ENCODE results near the gene DAD1.
A peak's percentile ranks its signal among the peaks of the same experiment; 100 is the strongest.

The DAD1 gene

GRCh38 chr14:22540811-22541360 lies 48.1 kb downstream of the DAD1 start:
- ChIA-PET CTCF (interaction anchor here (1.2 to 2.2 kb wide), 3 partner anchors 12 to 321 kb away, joined by 3 to 30 read pairs (median 4); no protein-coding TSS in a partner anchor), POLR2A (interaction anchor here (1.2 kb wide), 1 partner anchor 12 kb away, joined by 3 read pairs; no protein-coding TSS in a partner anchor)
- Histone ChIP-seq H3K36me3 (ENCODE audit: control insufficient read depth in 2 of 2, insufficient read depth in 1 of 2, low read length in 2 of 2) (no peaks in the 10 kb centered on the region), H3K27ac (ENCODE audit: extremely low read depth, low read depth, low read length) (no peak overlapping the region), H3K4me1 (ENCODE audit: control insufficient read depth, insufficient read depth, low read length) (0 out of 2 replicates have a peak, but pooled peaks cover 2% of the 10 kb centered on the region), H3K4me3 (ENCODE audit: low read depth, low read length) (no peak overlapping the region), H3K9me3 (ENCODE audit: control insufficient read depth, insufficient read depth, low read depth, low read length) (no peaks in the 10 kb centered on the region)
- TF ChIP-seq ZNF366 (tag by site-specific recombination; conservative IDR thresholded peaks at IDR 0.05) (peak; percentile 50), ZNF776 (tag by site-specific recombination; IDR thresholded peaks at IDR 0.05; ENCODE audit: borderline replicate concordance) (no peak)

DNA sequence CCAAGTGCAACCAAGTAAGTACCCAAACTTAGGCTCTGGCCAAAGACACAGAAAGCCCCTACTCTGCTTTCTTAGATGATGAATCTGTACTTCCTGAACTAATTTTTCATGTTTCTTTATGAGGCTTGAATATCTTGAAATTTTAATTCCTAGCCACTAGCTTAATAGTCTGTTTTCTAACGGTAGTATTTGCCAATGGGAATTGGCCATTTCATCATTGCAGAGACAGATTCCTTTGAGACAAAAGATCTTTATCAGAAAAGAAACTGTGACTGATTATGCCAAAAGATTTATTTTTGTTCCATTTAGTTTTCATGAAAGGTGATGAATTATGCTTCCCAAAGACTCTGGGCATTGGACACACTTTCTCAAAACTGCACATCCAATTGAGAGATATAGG lies 48.7 kb downstream of the DAD1 start:
- Histone ChIP-seq H3K27ac (ENCODE audit: extremely low read depth, low read depth, low read length) (no peak overlapping the region), H3K4me3 (ENCODE audit: low read depth, low read length) (no peak overlapping the region), H3K4me1 (ENCODE audit: control insufficient read depth, insufficient read depth, low read length) (0 out of 2 replicates have a peak, but pooled peaks cover 2% of the 10 kb centered on the region), H3K9me3 (ENCODE audit: control insufficient read depth, insufficient read depth, low read depth, low read length) (no peaks in the 10 kb centered on the region), H3K36me3 (ENCODE audit: control insufficient read depth in 2 of 2, insufficient read depth in 1 of 2, low read length in 2 of 2) (no peaks in the 10 kb centered on the region)
- ChIA-PET POLR2A (no interaction called here), CTCF (interaction anchor here (1.5 kb wide), 1 partner anchor 17 kb away, joined by 5 read pairs; no protein-coding TSS in a partner anchor)
- TF ChIP-seq ZNF433 (tag by site-specific recombination; IDR thresholded peaks at IDR 0.05; ENCODE audit: low read depth) (no peak), OVOL3 (tag by site-specific recombination; IDR thresholded peaks at IDR 0.05) (no peak), ZNF548 (tag by site-specific recombination; IDR thresholded peaks at IDR 0.05) (no peak), ZNF645 (tag by site-specific recombination; IDR thresholded peaks at IDR 0.05) (no peak), ZNF354C (tag by site-specific recombination; IDR thresholded peaks at IDR 0.05; ENCODE audit: borderline replicate concordance, low read depth) (no peak), ZNF16 (tag by site-specific recombination; IDR thresholded peaks at IDR 0.05; ENCODE audit: low read depth) (no peak), ZNF112 (tag by site-specific recombination; IDR thresholded peaks at IDR 0.05) (no peak), ZNF48 (tag by site-specific recombination; IDR thresholded peaks at IDR 0.05) (no peak), PRDM4 (tag by site-specific recombination; IDR thresholded peaks at IDR 0.05) (no peak), ZNF692 (tag by site-specific recombination; IDR thresholded peaks at IDR 0.05) (no peak), ZNF140 (tag by site-specific recombination; IDR thresholded peaks at IDR 0.05) (no peak), ZFP69B (tag by site-specific recombination; IDR thresholded peaks at IDR 0.05) (no peak), TCF7L2 (IDR thresholded peaks at IDR 0.05; ENCODE audit: borderline replicate concordance, low read depth, low read length) (no peak), SCRT2 (tag by site-specific recombination; IDR thresholded peaks at IDR 0.05) (no peak)

DNA sequence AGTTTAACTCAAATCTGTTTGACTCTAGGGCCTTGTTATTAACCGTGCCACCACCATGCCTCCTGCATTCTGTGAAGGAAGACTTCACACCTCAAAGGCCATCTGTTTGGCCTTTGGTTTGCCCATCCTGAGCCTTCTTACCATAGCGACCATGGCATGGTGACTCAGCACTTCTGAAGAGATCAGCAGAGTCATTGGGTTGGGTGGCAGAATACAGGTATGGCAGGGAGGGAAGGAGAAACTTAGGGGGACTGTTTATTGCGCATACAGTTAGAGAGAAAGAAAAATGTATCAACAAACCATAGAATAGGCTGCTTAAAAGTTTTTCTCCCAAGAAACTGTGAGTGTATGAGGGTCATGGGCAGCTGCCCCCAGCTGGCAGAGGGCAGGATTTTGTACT lies 49.2 kb downstream of the DAD1 start:
- CTCF ChIA-PET = interaction anchor here (1.5 kb wide), 1 partner anchor 17 kb away, joined by 5 read pairs; no protein-coding TSS in a partner anchor
- TF ChIP-seq ZNF202 (tag by site-specific recombination; IDR thresholded peaks at IDR 0.05; ENCODE audit: borderline replicate concordance) (no peak), TSHZ1 (tag by site-specific recombination; IDR thresholded peaks at IDR 0.05; ENCODE audit: borderline replicate concordance) (no peak)
- TF ChIP-seq, protein P1, sequence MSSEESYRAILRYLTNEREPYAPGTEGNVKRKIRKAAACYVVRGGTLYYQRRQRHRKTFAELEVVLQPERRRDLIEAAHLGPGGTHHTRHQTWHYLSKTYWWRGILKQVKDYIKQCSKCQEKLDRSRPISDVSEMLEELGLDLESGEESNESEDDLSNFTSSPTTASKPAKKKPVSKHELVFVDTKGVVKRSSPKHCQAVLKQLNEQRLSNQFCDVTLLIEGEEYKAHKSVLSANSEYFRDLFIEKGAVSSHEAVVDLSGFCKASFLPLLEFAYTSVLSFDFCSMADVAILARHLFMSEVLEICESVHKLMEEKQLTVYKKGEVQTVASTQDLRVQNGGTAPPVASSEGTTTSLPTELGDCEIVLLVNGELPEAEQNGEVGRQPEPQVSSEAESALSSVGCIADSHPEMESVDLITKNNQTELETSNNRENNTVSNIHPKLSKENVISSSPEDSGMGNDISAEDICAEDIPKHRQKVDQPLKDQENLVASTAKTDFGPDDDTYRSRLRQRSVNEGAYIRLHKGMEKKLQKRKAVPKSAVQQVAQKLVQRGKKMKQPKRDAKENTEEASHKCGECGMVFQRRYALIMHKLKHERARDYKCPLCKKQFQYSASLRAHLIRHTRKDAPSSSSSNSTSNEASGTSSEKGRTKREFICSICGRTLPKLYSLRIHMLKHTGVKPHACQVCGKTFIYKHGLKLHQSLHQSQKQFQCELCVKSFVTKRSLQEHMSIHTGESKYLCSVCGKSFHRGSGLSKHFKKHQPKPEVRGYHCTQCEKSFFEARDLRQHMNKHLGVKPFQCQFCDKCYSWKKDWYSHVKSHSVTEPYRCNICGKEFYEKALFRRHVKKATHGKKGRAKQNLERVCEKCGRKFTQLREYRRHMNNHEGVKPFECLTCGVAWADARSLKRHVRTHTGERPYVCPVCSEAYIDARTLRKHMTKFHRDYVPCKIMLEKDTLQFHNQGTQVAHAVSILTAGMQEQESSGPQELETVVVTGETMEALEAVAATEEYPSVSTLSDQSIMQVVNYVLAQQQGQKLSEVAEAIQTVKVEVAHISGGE (tag by site-specific recombination; conservative IDR thresholded peaks at IDR 0.05; ENCODE audit: low read depth) = no peak

More for the DNA sequence above, 49.2 kb downstream of the DAD1 start:
- Histone ChIP-seq H3K4me3 (ENCODE audit: low read depth, low read length) (no peak overlapping the region), H3K36me3 (ENCODE audit: control insufficient read depth in 2 of 2, insufficient read depth in 1 of 2, low read length in 2 of 2) (no peaks in the 10 kb centered on the region), H3K9me3 (ENCODE audit: control insufficient read depth, insufficient read depth, low read depth, low read length) (no peaks in the 10 kb centered on the region), H3K4me1 (ENCODE audit: control insufficient read depth, insufficient read depth, low read length) (0 out of 2 replicates have a peak, but pooled peaks cover 2% of the 10 kb centered on the region), H3K27ac (ENCODE audit: extremely low read depth, low read depth, low read length) (no peak overlapping the region)
- POLR2A ChIA-PET = no interaction called here
